Keratinocyte (primary cell): ENCODE measurements around the gene IGF1R. TPM values are rescaled to one million over a fixed set of nuclear protein-coding genes. Genes with fewer than 3 reads are reported as not detected.

Experiments
- DNase-seq: peaks from one replicate; pipeline ENCODE4 v3.0.0-alpha.2; 2011; ENCODE audit warnings: low read depth, missing footprints, low spot score
- FAIRE-seq: peaks from 2 replicates; lab custom pipeline; 2011; peaks lifted over from hg19 to GRCh38; lab: Jason Lieb, UNC
- H2AFZ ChIP-seq: 2 replicates; pipeline ENCODE4 v1.6.0; 2012; ENCODE audit warnings: low read length, control low read depth, inconsistent platforms; ENCODE audit not compliant: control insufficient read depth
- H3K27ac ChIP-seq: 2 replicates; pipeline ENCODE4 v1.5.1; 2011; ENCODE audit warnings: low read length; ENCODE audit not compliant: control insufficient read depth, insufficient read depth
- H3K27me3 ChIP-seq: 3 replicates; pipeline ENCODE4 v1.6.0; 2011; ENCODE audit warnings: low read length; ENCODE audit not compliant: control insufficient read depth, insufficient read depth; ENCODE audit errors: extremely low read depth
- H3K36me3 ChIP-seq, 2 experiments: 2 replicates in 1 of 2; 3 replicates in 1 of 2; pipeline ENCODE4 v1.5.1; 2011; ENCODE audit warnings: low read length in 2 of 2, mild to moderate bottlenecking in 1 of 2; ENCODE audit not compliant: control insufficient read depth in 2 of 2, insufficient read depth in 2 of 2; ENCODE audit errors: extremely low read depth in 1 of 2
- H3K4me1 ChIP-seq: 3 replicates; pipeline ENCODE4 v1.5.1; 2011; ENCODE audit warnings: low read length; ENCODE audit not compliant: control insufficient read depth, insufficient read depth; ENCODE audit errors: extremely low read depth
- H3K4me2 ChIP-seq: 3 replicates; pipeline ENCODE4 v1.6.0; 2011; ENCODE audit warnings: low read depth, low read length; ENCODE audit not compliant: control insufficient read depth, insufficient read depth; ENCODE audit errors: extremely low read depth
- H3K4me3 ChIP-seq, 3 experiments: fragments of 200-600 bp in 1 of 3; sonication (generic) in 1 of 3; 2 replicates in 2 of 3; 3 replicates in 1 of 3; pipeline ENCODE4 v1.5.1; 2011 to 2016; ENCODE audit warnings: low read length in 3 of 3, mild to moderate bottlenecking in 3 of 3, control low read depth in 2 of 3, inconsistent platforms in 1 of 3, low read depth in 1 of 3, mixed read lengths in 1 of 3, mixed run types in 1 of 3, moderate library complexity in 1 of 3; ENCODE audit not compliant: control insufficient read depth in 2 of 3, insufficient read depth in 2 of 3; ENCODE audit errors: extremely low read depth in 1 of 3
- H3K79me2 ChIP-seq: 2 replicates; pipeline ENCODE4 v1.6.0; 2012; ENCODE audit warnings: low read length; ENCODE audit not compliant: control insufficient read depth, insufficient read depth
- H3K9ac ChIP-seq: 3 replicates; pipeline ENCODE4 v1.6.0; 2011; ENCODE audit warnings: low read length; ENCODE audit not compliant: control insufficient read depth, insufficient read depth; ENCODE audit errors: extremely low read depth
- H3K9me1 ChIP-seq: 3 replicates; pipeline ENCODE4 v1.6.0; 2011; ENCODE audit warnings: low read length; ENCODE audit not compliant: control insufficient read depth, insufficient read depth; ENCODE audit errors: extremely low read depth
- H3K9me3 ChIP-seq: 2 replicates; pipeline ENCODE4 v1.5.1; 2012; ENCODE audit warnings: low read depth, low read length; ENCODE audit not compliant: control insufficient read depth
- H4K20me1 ChIP-seq: 3 replicates; pipeline ENCODE4 v1.6.0; 2011; ENCODE audit warnings: low read length; ENCODE audit not compliant: control insufficient read depth, insufficient read depth; ENCODE audit errors: extremely low read depth
- EZH2 ChIP-seq: IDR thresholded peaks from one replicate; pipeline ENCODE4 v1.6.1; 2012; ENCODE audit warnings: inconsistent platforms, mild to moderate bottlenecking, low read length, moderate library complexity
- dilution Hi-C: fragments of 300-500 bp; cut with MboI; formaldehyde crosslinking; loops from one replicate; pipeline ENCODE4 v1.7.0; 2020; ENCODE audit warnings: low sequenced_read_pairs; ENCODE audit not compliant: extremely low pct_ligation_motif_present
- polyA plus RNA-seq, 5 experiments: library from polyadenylated mRNA; depleted of rRNA in 3 of 5; stranded (reverse) in 3 of 5; stranded (forward) in 1 of 5; unstranded in 1 of 5; fragments of >200 nt; gene quantifications; 1 replicate in 1 of 5; 2 replicates in 3 of 5; 3 replicates in 1 of 5; pipeline versions ENCODE4 v1.2.1 to v1.2.3, GENCODE V29; 2011 to 2012; ENCODE audit warnings: missing spikeins in 2 of 5, low read depth in 1 of 5, low replicate concordance in 1 of 5
- TF ChIP-seq, protein P1 (sequence below), 3 experiments: IDR thresholded peaks in 1 of 3; conservative IDR thresholded peaks in 1 of 3; optimal IDR thresholded peaks in 1 of 3; 2 replicates in 2 of 3; 3 replicates in 1 of 3; pipeline versions ENCODE3 to v1.5.1; 2011; ENCODE audit warnings: low read length in 3 of 3, mild to moderate bottlenecking in 3 of 3, moderate library complexity in 2 of 3, control low read depth in 1 of 3, inconsistent platforms in 1 of 3; ENCODE audit not compliant: insufficient read depth in 2 of 3; ENCODE audit errors: extremely low read depth in 1 of 3

The IGF1R gene
- polyA plus RNA-seq, 1 donor (not counting 4 experiments of a cell fraction or from before 2014, with no cell fraction given): 14.5 TPM

DNA sequence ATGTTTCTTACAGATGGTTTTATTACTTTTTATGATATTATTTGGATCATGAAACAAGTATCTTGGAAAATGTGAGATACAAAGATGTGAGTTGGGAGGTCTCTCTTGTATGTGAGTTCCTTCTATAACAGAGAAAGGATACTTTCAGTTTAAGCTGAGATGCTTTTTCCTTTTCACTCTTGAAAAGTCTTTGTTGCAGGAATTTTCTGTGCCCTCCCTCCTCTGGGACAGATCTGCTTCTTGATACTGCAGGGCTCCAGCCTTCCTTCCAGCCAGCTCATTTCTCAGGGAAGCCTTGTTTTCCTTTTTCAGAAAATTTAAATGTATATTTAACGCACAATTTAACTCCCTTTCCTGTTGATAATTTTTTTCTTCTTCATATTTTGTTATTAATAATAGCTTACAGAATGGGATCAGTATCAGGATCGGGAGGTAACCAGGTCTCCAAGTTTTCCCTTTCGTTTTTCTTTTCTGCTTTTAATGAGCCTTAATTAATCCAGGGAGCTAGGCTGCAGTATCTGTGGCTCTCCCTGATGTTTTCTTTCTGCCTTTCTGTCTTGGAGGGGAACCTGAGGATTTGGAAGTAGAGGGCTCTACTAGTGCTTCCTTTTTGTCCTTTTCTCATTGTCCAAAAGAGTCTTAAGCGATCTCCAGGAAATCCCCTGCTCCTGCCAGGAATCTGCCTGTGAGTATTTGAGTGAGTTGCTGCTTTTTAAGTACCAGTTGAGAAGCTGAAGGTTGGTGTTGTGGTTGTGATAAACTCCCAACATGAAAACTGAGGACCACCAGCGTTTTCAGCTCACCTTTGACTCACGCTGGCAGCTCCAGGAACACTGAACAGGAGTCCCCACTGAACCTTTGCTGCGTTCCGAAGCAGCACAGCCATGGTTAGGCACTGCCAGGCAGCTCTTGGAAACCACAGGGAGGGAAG lies 105.7 kb downstream of the IGF1R start:
- TF ChIP-seq, protein P1, sequence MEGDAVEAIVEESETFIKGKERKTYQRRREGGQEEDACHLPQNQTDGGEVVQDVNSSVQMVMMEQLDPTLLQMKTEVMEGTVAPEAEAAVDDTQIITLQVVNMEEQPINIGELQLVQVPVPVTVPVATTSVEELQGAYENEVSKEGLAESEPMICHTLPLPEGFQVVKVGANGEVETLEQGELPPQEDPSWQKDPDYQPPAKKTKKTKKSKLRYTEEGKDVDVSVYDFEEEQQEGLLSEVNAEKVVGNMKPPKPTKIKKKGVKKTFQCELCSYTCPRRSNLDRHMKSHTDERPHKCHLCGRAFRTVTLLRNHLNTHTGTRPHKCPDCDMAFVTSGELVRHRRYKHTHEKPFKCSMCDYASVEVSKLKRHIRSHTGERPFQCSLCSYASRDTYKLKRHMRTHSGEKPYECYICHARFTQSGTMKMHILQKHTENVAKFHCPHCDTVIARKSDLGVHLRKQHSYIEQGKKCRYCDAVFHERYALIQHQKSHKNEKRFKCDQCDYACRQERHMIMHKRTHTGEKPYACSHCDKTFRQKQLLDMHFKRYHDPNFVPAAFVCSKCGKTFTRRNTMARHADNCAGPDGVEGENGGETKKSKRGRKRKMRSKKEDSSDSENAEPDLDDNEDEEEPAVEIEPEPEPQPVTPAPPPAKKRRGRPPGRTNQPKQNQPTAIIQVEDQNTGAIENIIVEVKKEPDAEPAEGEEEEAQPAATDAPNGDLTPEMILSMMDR (optimal IDR thresholded peaks at IDR 0.05 in 1 of 3, IDR thresholded peaks at IDR 0.05 in 1 of 3, conservative IDR thresholded peaks at IDR 0.05 in 1 of 3; ENCODE audit: extremely low read depth in 1 of 3, insufficient read depth in 2 of 3, low read length in 3 of 3): no peak
- no peak for TF ChIP-seq EZH2
- DNase-seq: no peak
- H3K9me1 ChIP-seq: no peaks in the 10 kb centered on the region
- H3K27me3 ChIP-seq: no peaks in the 10 kb centered on the region
- dilution Hi-C loops: no loop called here
- peak overlapping the region; percentile 93 for H3K27ac ChIP-seq
- peak overlapping the region; percentile 71 for H2AFZ ChIP-seq
- peak overlapping the region; percentile 75 for H3K9ac ChIP-seq
- no peaks in the 10 kb centered on the region for H3K36me3 ChIP-seq
- H3K4me1 ChIP-seq: peaks cover 23% of the 10 kb centered on the region
- peak; percentile 56 for FAIRE-seq
- H3K9me3 ChIP-seq: no peaks in the 10 kb centered on the region
- H3K79me2 ChIP-seq: peaks cover 97% of the 10 kb centered on the region
- no peaks in the 10 kb centered on the region for H4K20me1 ChIP-seq
- peak overlapping the region; percentile 95 for H3K4me2 ChIP-seq
- H3K4me3 ChIP-seq: peak overlapping the region; percentile 15 to 64 (median 62)

DNA sequence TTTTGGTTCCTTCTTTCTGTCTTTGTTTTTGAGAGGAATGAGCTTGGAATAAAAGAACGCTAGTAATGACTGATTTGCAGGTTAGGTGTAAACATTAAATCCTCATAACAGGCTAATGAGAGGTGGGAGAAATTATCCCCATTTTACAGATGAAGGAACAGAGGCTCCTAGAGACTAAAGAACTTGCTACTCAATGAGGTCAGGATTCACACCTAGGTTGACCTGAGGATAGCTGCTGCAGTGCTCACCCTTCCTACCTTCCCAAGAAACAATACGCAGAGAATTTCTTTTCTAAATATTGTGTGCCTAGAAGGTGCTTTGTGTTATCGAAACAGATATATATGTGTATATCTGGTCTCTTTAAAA lies 106.3 kb downstream of the IGF1R start:
- DNase-seq (no peak), FAIRE-seq (no peak)
- Histone ChIP-seq H3K27me3 (no peaks in the 10 kb centered on the region), H3K79me2 (peaks cover 97% of the 10 kb centered on the region), H3K9me1 (no peaks in the 10 kb centered on the region), H4K20me1 (no peaks in the 10 kb centered on the region), H3K4me2 (peak overlapping the region; percentile 95), H3K36me3 (no peaks in the 10 kb centered on the region), H3K9me3 (no peaks in the 10 kb centered on the region), H3K9ac (peak overlapping the region; percentile 75), H3K27ac (peak overlapping the region; percentile 93), H3K4me3 (peak overlapping the region in 2 of 3 experiments; percentile 62 to 64), H2AFZ (no peak overlapping the region), H3K4me1 (peaks cover 26% of the 10 kb centered on the region)
- TF ChIP-seq, protein P1 (optimal IDR thresholded peaks at IDR 0.05 in 1 of 3, IDR thresholded peaks at IDR 0.05 in 1 of 3, conservative IDR thresholded peaks at IDR 0.05 in 1 of 3; ENCODE audit: extremely low read depth in 1 of 3, insufficient read depth in 2 of 3, low read length in 3 of 3): no peak
- no peak for TF ChIP-seq EZH2
- dilution Hi-C loops: no loop called here
